Liver (tissue), 9 donors: ENCODE measurements around the gene MAMDC4. TPM values are rescaled to one million over a fixed set of nuclear protein-coding genes. Genes with fewer than 3 reads are reported as not detected.

Experiments used
- DNase-seq: peaks from one replicate; pipeline ENCODE4 v3.0.0-alpha.2; 2017; ENCODE audit warnings: low spot score
- H3K27ac ChIP-seq, 2 donors: one replicate each; pipeline ENCODE4 v1.7.0; 2013; ENCODE audit warnings: inconsistent platforms in 2 of 2, low read length in 2 of 2, control low read depth in 1 of 2, low read depth in 1 of 2, mild to moderate bottlenecking in 1 of 2
- H3K27me3 ChIP-seq, 4 donors: one replicate each; pipeline versions ENCODE4 v1.6.1 to v1.7.0; 2013; ENCODE audit warnings: low read length in 3 of 4, inconsistent platforms in 1 of 4, mild to moderate bottlenecking in 1 of 4, moderate library complexity in 1 of 4; ENCODE audit not compliant: control insufficient read depth in 4 of 4, insufficient read depth in 4 of 4
- H3K36me3 ChIP-seq, 4 donors: one replicate each; pipeline versions ENCODE4 v1.6.1 to v1.7.0; 2013; ENCODE audit warnings: low read length in 3 of 4, mild to moderate bottlenecking in 3 of 4, low read depth in 1 of 4, moderate library complexity in 1 of 4; ENCODE audit not compliant: control insufficient read depth in 4 of 4, insufficient read depth in 3 of 4
- H3K4me1 ChIP-seq, 4 donors: one replicate each; pipeline versions ENCODE4 v1.6.1 to v1.7.0; 2013; ENCODE audit warnings: low read length in 3 of 4, mild to moderate bottlenecking in 3 of 4, moderate library complexity in 1 of 4; ENCODE audit not compliant: control insufficient read depth in 4 of 4, insufficient read depth in 4 of 4
- H3K4me3 ChIP-seq, 3 donors: one replicate each; pipeline versions ENCODE4 v1.6.1 to v1.7.0; 2013; ENCODE audit warnings: low read length in 3 of 3, control low read depth in 1 of 3, low read depth in 1 of 3, mild to moderate bottlenecking in 1 of 3
- H3K9ac ChIP-seq, 2 donors: one replicate each; pipeline ENCODE4 v1.7.0; 2013; ENCODE audit warnings: low read length in 2 of 2, mild to moderate bottlenecking in 2 of 2, moderate library complexity in 2 of 2, control low read depth in 1 of 2, low read depth in 1 of 2
- H3K9me3 ChIP-seq, 4 donors: one replicate each; pipeline versions ENCODE4 v1.6.1 to v1.7.0; 2013; ENCODE audit warnings: low read length in 3 of 4; ENCODE audit not compliant: control insufficient read depth in 4 of 4
- ATF3 ChIP-seq: IDR thresholded peaks from 2 replicates; pipeline ENCODE4 v1.6.1; 2016; ENCODE audit warnings: antibody characterized with exemption
- CTCF ChIP-seq: fragments of 150-350 bp; IDR thresholded peaks from 2 replicates; pipeline ENCODE4 v1.5.1; 2017; ENCODE audit warnings: improper control_type of control experiment, low read depth, low read length; ENCODE audit not compliant: missing input control
- EGR1 ChIP-seq, 2 donors: IDR thresholded peaks; 2 replicates each; pipeline ENCODE4 v1.6.1; 2016 to 2018; ENCODE audit warnings: antibody characterized with exemption in 2 of 2, low read depth in 2 of 2
- FOXA1 ChIP-seq: IDR thresholded peaks from 2 replicates; pipeline ENCODE4 v1.6.1; 2016; ENCODE audit warnings: antibody characterized with exemption
- FOXA2 ChIP-seq: IDR thresholded peaks from 2 replicates; pipeline ENCODE4 v1.6.1; 2016; ENCODE audit warnings: antibody characterized with exemption
- GABPA ChIP-seq, 2 donors: IDR thresholded peaks in 1 of 2; conservative IDR thresholded peaks in 1 of 2; 2 replicates each; pipeline ENCODE4 v1.6.1; 2016; ENCODE audit warnings: antibody characterized with exemption in 2 of 2, mild to moderate bottlenecking in 1 of 2, moderate library complexity in 1 of 2
- HNF4G ChIP-seq: IDR thresholded peaks from 2 replicates; pipeline ENCODE4 v1.6.1; 2016; ENCODE audit warnings: antibody characterized with exemption
- RAD21 ChIP-seq, 2 donors: IDR thresholded peaks; 2 replicates each; pipeline ENCODE4 v1.6.1; 2016; ENCODE audit warnings: antibody characterized with exemption in 2 of 2, mild to moderate bottlenecking in 2 of 2
- RXRA ChIP-seq, 2 donors: IDR thresholded peaks; 2 replicates each; pipeline ENCODE4 v1.6.1; 2017 to 2018; ENCODE audit warnings: antibody characterized with exemption in 2 of 2, mild to moderate bottlenecking in 1 of 2
- SP1 ChIP-seq: IDR thresholded peaks from 2 replicates; pipeline ENCODE4 v1.6.1; 2018; ENCODE audit warnings: antibody characterized with exemption, mild to moderate bottlenecking
- WGBS: extraction: QIAGEN DNeasy Blood & Tissue Kit; methylation state at CpG from one replicate; pipeline ENCODE4 v1.1.7; 2013; 5-methylcytosine and 5-hydroxymethylcytosine counted together
- polyA plus RNA-seq, 2 donors: library from polyadenylated mRNA; stranded (reverse) in 1 of 2; unstranded in 1 of 2; fragments of 200-250 nt in 1 of 2; fragments of >200 nt in 1 of 2; fragmentation: Nextera tagmentation in 1 of 2; extraction: Ambion mirVana in 1 of 2; gene quantifications; one replicate each; pipeline versions ENCODE4 v1.2.1 to v1.2.3, GENCODE V29; 2013 to 2015
- total RNA-seq, 2 donors: library from RNA; depleted of rRNA; stranded (reverse); fragments of >200 nt; gene quantifications; one replicate each; pipeline ENCODE4 v1.2.3, GENCODE V29; 2014
- TF ChIP-seq, protein P1 (sequence below): IDR thresholded peaks from 2 replicates; pipeline ENCODE4 v1.6.1; 2016; ENCODE audit warnings: antibody characterized with exemption, mild to moderate bottlenecking
- TF ChIP-seq, protein P2 (sequence below): IDR thresholded peaks from 2 replicates; pipeline ENCODE4 v1.6.1; 2016; ENCODE audit warnings: antibody characterized with exemption
- donor health status: healthy.
- donor health status: healthy.
- donor health status: healthy.
- donor health status: healthy.
- donor health status: healthy.

Gene MAMDC4
- total and polyA plus RNA-seq, 4 donors, result 2.4 to 8.1 (median 3.9) TPM

DNA sequence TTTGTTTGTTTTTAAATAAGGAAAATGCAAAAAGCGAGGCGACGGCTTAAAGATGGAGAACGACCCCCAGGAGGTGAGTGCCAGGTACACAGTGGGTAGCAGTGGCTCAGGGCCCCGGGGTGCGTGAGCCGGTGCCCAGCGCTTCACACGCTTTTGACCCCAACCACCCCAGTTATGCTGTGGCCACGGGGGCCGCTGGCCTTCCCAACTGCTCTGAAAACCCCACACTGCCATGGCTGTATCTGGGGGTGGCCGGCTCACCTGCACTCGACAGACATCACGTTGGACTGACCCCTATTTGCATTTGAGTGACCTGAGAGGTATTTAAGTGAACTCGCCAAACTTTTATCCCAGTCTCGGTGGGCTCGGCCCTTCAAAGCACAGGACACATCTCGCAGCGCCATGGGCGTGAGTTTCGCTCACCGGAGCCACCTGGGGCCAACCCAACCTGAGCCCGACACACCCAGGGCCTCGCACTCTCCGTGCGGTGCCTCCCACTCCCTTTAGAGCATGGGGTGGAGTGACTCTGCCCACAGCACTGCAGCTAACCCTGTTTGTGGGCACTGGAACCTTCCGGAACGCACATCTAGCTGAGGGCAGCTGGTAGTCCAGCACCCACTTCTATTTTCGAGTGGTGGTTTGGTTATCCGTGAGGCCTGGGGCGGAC lies 23.5 kb upstream of the MAMDC4 start:
- Histone ChIP-seq H3K27ac (no peak overlapping the region), H3K4me3 (no peak overlapping the region), H3K36me3 (peaks cover 12 to 67% (median 25%) of the 10 kb centered on the region in 4 donors), H3K4me1 (no peaks in the 10 kb centered on the region), H3K9ac (no peak overlapping the region), H3K27me3 (no peaks in the 10 kb centered on the region), H3K9me3 (no peaks in the 10 kb centered on the region)
- WGBS, result 97% methylated on average over 31 of the region's 31 CpGs
- TF ChIP-seq FOXA2 (no peak), CTCF (no peak), FOXA1 (no peak), ATF3 (no peak), RAD21 (IDR thresholded peaks at IDR 0.05) (no peak), SP1 (no peak), RXRA (IDR thresholded peaks at IDR 0.05) (no peak), EGR1 (IDR thresholded peaks at IDR 0.05; ENCODE audit: low read depth in 2 of 2) (no peak)
- no peak for DNase-seq

DNA sequence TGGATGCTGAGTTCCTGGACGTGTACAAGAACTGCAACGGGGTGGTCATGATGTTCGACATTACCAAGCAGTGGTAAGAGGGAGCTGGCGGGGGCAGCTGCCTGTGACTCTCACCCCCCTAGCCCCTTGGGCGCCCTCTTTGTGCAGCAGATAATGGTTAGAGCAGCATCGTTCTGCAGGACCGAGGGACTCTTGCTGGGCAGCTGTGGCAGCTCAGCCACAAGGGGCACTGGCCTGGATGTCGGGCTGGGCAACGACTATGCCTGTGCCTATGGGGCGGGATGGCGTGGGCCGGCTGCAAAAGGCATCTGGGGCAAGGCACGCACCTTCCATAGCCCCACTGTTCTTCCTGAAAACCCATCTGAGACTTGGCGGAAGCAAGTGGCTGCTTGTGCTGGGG lies 22.7 kb upstream of the MAMDC4 start:
- no peaks in the 10 kb centered on the region for H3K4me1 ChIP-seq
- DNase-seq, result no peak
- H3K9ac ChIP-seq, result no peak overlapping the region
- H3K36me3 ChIP-seq, result peaks cover 12 to 64% (median 23%) of the 10 kb centered on the region in 4 donors
- no peak overlapping the region for H3K27ac ChIP-seq
- no peaks in the 10 kb centered on the region for H3K27me3 ChIP-seq
- H3K9me3 ChIP-seq, result no peaks in the 10 kb centered on the region
- 96% methylated on average over 14 of the region's 14 CpGs for WGBS
- TF ChIP-seq GABPA (IDR thresholded peaks at IDR 0.05 in 1 of 2, conservative IDR thresholded peaks at IDR 0.05 in 1 of 2) (no peak), HNF4G (no peak), RAD21 (IDR thresholded peaks at IDR 0.05) (no peak), CTCF (no peak), SP1 (no peak)
- TF ChIP-seq, protein P1, sequence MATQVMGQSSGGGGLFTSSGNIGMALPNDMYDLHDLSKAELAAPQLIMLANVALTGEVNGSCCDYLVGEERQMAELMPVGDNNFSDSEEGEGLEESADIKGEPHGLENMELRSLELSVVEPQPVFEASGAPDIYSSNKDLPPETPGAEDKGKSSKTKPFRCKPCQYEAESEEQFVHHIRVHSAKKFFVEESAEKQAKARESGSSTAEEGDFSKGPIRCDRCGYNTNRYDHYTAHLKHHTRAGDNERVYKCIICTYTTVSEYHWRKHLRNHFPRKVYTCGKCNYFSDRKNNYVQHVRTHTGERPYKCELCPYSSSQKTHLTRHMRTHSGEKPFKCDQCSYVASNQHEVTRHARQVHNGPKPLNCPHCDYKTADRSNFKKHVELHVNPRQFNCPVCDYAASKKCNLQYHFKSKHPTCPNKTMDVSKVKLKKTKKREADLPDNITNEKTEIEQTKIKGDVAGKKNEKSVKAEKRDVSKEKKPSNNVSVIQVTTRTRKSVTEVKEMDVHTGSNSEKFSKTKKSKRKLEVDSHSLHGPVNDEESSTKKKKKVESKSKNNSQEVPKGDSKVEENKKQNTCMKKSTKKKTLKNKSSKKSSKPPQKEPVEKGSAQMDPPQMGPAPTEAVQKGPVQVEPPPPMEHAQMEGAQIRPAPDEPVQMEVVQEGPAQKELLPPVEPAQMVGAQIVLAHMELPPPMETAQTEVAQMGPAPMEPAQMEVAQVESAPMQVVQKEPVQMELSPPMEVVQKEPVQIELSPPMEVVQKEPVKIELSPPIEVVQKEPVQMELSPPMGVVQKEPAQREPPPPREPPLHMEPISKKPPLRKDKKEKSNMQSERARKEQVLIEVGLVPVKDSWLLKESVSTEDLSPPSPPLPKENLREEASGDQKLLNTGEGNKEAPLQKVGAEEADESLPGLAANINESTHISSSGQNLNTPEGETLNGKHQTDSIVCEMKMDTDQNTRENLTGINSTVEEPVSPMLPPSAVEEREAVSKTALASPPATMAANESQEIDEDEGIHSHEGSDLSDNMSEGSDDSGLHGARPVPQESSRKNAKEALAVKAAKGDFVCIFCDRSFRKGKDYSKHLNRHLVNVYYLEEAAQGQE, result no peak
- TF ChIP-seq, protein P2, sequence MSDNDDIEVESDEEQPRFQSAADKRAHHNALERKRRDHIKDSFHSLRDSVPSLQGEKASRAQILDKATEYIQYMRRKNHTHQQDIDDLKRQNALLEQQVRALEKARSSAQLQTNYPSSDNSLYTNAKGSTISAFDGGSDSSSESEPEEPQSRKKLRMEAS, result no peak
- no peak overlapping the region for H3K4me3 ChIP-seq
